CD4-positive, alpha-beta T cell (primary cell): Measurements from ENCODE around the gene CCDC194. TPM values are rescaled to one million over a fixed set of nuclear protein-coding genes. Genes with fewer than 3 reads are reported as not detected.

Experiments used
- ATAC-seq: fragments of 200-7000 bp; cut with Tn5 transposase; one replicate; pipeline ENCODE4 v1.10.0; 2022; ENCODE audit warnings: mild to moderate bottlenecking; ENCODE audit not compliant: poor library complexity
- CTCF ChIA-PET: fragments of 350-600 bp; sonication (Branson Sonifier 250); formaldehyde crosslinking; loops from one replicate; lab custom pipeline; 2021; ENCODE audit warnings: antibody characterized with exemption, inconsistent platforms; lab: Charles Lee
- POLR2A ChIA-PET: fragments of 350-600 bp; sonication (Branson Sonifier 250); formaldehyde crosslinking; loops from one replicate; lab custom pipeline; 2021; ENCODE audit warnings: antibody characterized with exemption, inconsistent platforms; lab: Charles Lee
- DNase-seq, 14 experiments: peaks; one replicate each; pipeline ENCODE4 v3.0.0-alpha.2; 2013 to 2020; ENCODE audit warnings: mixed read lengths in 2 of 14
- H3K27ac ChIP-seq, 2 donors: one replicate each; pipeline versions ENCODE4 v1.5.1 to v1.7.0; 2013; ENCODE audit warnings: low read length in 2 of 2, low read depth in 1 of 2, mild to moderate bottlenecking in 1 of 2
- H3K27me3 ChIP-seq, 2 experiments: 1 replicate in 1 of 2; 2 replicates in 1 of 2; pipeline versions ENCODE4 v1.6.1 to v1.7.0; 2013; ENCODE audit warnings: low read length in 2 of 2, control low read depth in 1 of 2, mild to moderate bottlenecking in 1 of 2, moderate library complexity in 1 of 2; ENCODE audit not compliant: insufficient read depth in 2 of 2, control insufficient read depth in 1 of 2
- H3K36me3 ChIP-seq: one replicate; pipeline ENCODE4 v1.6.1; 2013; ENCODE audit warnings: low read length, control low read depth; ENCODE audit not compliant: insufficient read depth
- H3K4me1 ChIP-seq: one replicate; pipeline ENCODE4 v1.6.1; 2013; ENCODE audit warnings: low read length, control low read depth; ENCODE audit not compliant: insufficient read depth
- H3K4me3 ChIP-seq: one replicate; pipeline ENCODE4 v1.5.1; 2013; ENCODE audit warnings: mild to moderate bottlenecking, low read length, moderate library complexity
- H3K9me3 ChIP-seq, 2 experiments: 1 replicate in 1 of 2; 2 replicates in 1 of 2; pipeline versions ENCODE4 v1.6.1 to v1.7.0; 2013; ENCODE audit warnings: low read length in 2 of 2, mild to moderate bottlenecking in 2 of 2, control low read depth in 1 of 2, moderate library complexity in 1 of 2; ENCODE audit not compliant: control insufficient read depth in 1 of 2, insufficient read depth in 1 of 2
- H3K27ac Mint-ChIP-seq: one replicate; pipeline ENCODE4 v1.8.0; 2020; ENCODE audit warnings: mixed read lengths
- H3K27me3 Mint-ChIP-seq: one replicate; pipeline ENCODE4 v1.8.0; 2021; ENCODE audit warnings: mixed read lengths
- H3K36me3 Mint-ChIP-seq: one replicate; pipeline ENCODE4 v1.8.0; 2021; ENCODE audit warnings: low read depth, mixed read lengths
- H3K4me1 Mint-ChIP-seq: one replicate; pipeline ENCODE4 v1.8.0; 2021; ENCODE audit warnings: low read depth, mixed read lengths
- H3K4me3 Mint-ChIP-seq: one replicate; pipeline ENCODE4 v1.8.0; 2020; ENCODE audit warnings: mild to moderate bottlenecking, mixed read lengths
- H3K9me3 Mint-ChIP-seq: one replicate; pipeline ENCODE4 v1.8.0; 2020; ENCODE audit warnings: mixed read lengths
- intact Hi-C, 2 experiments: fragments of 100-400 bp; cut with DNase I in 1 of 2; cut with micrococcal nuclease in 1 of 2; formaldehyde crosslinking; loops; one replicate each; pipeline versions ENCODE4 v1.15.1 to v1.9.0; 2023 to 2025; cut with DNase I, micrococcal nuclease
- total RNA-seq, 174 experiments: library from RNA in 2 of 174; stranded (reverse) in 2 of 174; gene quantifications; one replicate each; pipeline ENCODE4 v1.2.3 and lab custom pipeline; 2021 to 2026
- TF ChIP-seq, protein P1 (sequence below): fragments of 200-600 bp; IDR thresholded peaks from one replicate; pipeline ENCODE4 v1.8.0; 2022; ENCODE audit warnings: antibody characterized with exemption, mild to moderate bottlenecking

The CCDC194 gene
- total RNA-seq, 2 experiments from 2014 or later, result not detected

DNA sequence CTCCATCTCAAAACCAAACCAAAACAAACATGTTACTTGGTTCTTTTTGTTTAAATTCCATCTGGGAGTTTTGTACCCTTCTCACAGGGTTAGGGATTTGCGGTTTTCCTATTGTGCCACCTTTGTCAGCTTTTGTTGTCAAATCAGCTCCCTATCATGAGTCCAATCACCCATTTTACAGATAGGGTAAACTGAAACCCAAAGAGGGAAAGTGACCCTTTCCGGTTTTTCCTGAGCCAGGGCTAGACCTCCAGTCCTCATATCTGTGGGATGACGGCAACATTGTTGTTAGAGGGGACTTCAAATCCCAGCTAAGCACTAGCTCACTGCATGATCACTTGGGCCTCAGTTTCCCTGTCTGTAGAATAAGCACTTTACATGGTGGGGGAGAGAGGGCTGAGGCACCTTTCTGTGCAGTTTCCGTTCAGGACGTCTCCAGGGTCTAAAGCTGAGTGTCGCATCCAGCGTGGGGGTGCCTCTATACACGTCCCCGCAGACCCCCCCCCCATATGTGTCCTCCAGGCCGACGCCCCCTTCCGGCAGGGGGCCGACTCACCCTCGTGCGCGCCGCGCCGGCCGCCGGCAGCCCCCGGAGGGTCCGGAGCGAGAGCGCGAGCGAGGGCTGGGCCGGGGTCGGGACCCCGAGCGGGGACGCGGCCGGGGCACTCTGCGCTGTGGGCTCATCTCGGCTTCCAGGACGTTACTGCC, 3.9 kb downstream of the CCDC194 start:
- H3K27me3 ChIP-seq, result no peaks in the 10 kb centered on the region
- Mint-ChIP-seq H3K4me3 (no peak overlapping the region), H3K27ac (no peak overlapping the region), H3K4me1 (peaks cover 19% of the 10 kb centered on the region), H3K9me3 (no peaks in the 10 kb centered on the region), H3K36me3 (no peaks in the 10 kb centered on the region), H3K27me3 (no peaks in the 10 kb centered on the region)
- peak in 3 of 14 experiments; percentile 33 to 50 (median 45) for DNase-seq
- H3K27ac ChIP-seq, result no peak overlapping the region
- ChIA-PET POLR2A (interaction anchor here (1.1 to 1.2 kb wide), 3 partner anchors 15 to 29 kb away, joined by 3 to 6 read pairs (median 4); partner anchors contain the start of genes BST2 and MVB12A), CTCF (interaction anchor here (0.5 to 1.4 kb wide), 4 partner anchors 56 to 1549 kb away, joined by 3 to 4 read pairs (median 3); no protein-coding TSS in a partner anchor)
- intact Hi-C loops, result loop anchor here (5.0 to 10.0 kb wide), 3 partner anchors 77 to 325 kb away; partner anchors contain the start of genes BABAM1 (in 1 of the 2) and USHBP1 (in 1 of the 2)
- no peaks in the 10 kb centered on the region for H3K36me3 ChIP-seq
- ATAC-seq, result no peak
- H3K9me3 ChIP-seq, result no peaks in the 10 kb centered on the region
- peak overlapping the region; percentile 74 for H3K4me3 ChIP-seq
- peaks cover 29% of the 10 kb centered on the region for H3K4me1 ChIP-seq
- TF ChIP-seq, protein P1, sequence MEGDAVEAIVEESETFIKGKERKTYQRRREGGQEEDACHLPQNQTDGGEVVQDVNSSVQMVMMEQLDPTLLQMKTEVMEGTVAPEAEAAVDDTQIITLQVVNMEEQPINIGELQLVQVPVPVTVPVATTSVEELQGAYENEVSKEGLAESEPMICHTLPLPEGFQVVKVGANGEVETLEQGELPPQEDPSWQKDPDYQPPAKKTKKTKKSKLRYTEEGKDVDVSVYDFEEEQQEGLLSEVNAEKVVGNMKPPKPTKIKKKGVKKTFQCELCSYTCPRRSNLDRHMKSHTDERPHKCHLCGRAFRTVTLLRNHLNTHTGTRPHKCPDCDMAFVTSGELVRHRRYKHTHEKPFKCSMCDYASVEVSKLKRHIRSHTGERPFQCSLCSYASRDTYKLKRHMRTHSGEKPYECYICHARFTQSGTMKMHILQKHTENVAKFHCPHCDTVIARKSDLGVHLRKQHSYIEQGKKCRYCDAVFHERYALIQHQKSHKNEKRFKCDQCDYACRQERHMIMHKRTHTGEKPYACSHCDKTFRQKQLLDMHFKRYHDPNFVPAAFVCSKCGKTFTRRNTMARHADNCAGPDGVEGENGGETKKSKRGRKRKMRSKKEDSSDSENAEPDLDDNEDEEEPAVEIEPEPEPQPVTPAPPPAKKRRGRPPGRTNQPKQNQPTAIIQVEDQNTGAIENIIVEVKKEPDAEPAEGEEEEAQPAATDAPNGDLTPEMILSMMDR, result no peak

DNA sequence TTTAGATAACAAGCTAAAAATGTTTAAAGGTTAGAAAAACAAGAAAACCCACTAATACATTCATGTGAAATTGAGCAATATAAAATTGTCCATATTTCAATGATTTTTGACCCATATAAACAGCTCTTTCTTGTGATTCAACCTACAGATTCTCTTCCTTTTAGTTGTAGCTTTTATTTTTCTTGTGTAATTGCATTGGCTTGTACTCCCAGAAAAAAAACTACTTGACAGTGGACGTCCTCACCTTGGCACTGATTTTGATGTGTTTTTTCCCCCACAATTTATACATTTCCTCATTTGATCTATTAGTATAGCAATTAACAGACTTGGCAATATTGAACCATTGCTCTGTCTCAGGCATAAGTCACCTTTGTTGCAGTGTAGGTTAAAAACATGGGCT, 4.7 kb downstream of the CCDC194 start:
- Histone ChIP-seq H3K4me1 (peaks cover 24% of the 10 kb centered on the region), H3K36me3 (no peaks in the 10 kb centered on the region), H3K4me3 (no peak overlapping the region), H3K27me3 (no peaks in the 10 kb centered on the region), H3K9me3 (no peaks in the 10 kb centered on the region), H3K27ac (no peak overlapping the region)
- no peak overlapping the region for H3K27ac Mint-ChIP-seq
- ATAC-seq (no peak), DNase-seq (no peak)
- ChIA-PET POLR2A (interaction anchor here (1.0 to 1.1 kb wide), 2 partner anchors 15 to 17 kb away, joined by 3 read pairs; partner anchors contain the start of gene BST2), CTCF (interaction anchor here (0.9 to 1.4 kb wide), 2 partner anchors 55 to 96 kb away, joined by 3 read pairs; no protein-coding TSS in a partner anchor)
- intact Hi-C loops, result loop anchor here (10.0 kb wide), 2 partner anchors 124 to 324 kb away; partner anchors contain the start of genes BABAM1 (in 1 of the 2) and USHBP1 (in 1 of the 2)
- H3K4me1 Mint-ChIP-seq, result peaks cover 17% of the 10 kb centered on the region
- H3K27me3 Mint-ChIP-seq, result no peaks in the 10 kb centered on the region
- H3K4me3 Mint-ChIP-seq, result peak overlapping the region; percentile 62
- H3K36me3 Mint-ChIP-seq, result no peaks in the 10 kb centered on the region
- H3K9me3 Mint-ChIP-seq, result no peaks in the 10 kb centered on the region
- TF ChIP-seq, protein P1, result no peak

DNA sequence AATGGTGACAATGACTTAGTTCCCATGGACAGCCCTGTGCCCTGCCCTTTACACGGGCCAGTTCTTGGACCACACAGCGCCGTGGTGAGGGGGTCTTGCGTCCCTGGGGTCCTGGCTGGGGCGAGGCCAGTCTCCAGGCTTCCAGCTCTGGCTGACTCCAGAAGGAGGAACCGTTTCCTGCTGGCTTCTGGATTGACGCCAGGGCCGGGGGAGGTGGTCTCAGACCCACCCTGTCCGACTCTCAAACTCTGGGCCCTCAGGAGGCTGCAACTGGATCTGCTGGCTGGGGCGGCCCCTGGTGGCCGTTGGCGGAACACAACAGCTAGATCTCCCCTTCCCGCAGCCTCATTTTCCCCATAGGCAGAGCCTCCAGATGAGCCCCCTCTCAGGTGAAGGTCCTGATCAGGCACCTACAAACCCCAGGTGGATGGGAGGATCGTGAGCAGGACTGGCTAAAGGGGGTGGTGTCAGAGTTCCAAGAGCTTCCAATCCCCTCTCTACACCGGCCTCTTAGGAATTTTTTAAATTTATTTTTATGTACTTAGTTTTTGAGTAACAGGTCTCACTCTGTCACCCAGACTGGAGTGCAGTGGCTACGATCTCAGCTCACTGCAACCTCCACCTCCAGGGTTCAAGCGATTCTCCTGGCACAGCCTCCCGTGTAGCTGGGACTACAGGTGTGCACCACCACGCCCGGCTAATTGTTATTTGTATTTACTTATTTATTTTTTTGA, 8.0 kb downstream of the CCDC194 start:
- H3K36me3 ChIP-seq, result no peaks in the 10 kb centered on the region
- POLR2A ChIA-PET, result interaction anchor here (0.9 to 1.0 kb wide), 2 partner anchors 9 to 93 kb away, joined by 3 read pairs; no protein-coding TSS in a partner anchor
- H3K27ac ChIP-seq, result no peak overlapping the region
- no peaks in the 10 kb centered on the region for H3K27me3 ChIP-seq
- intact Hi-C loops, result loop anchor here (1.0 to 10.0 kb wide), 5 partner anchors 40 to 321 kb away; partner anchors contain the start of genes BABAM1 (in 1 of the 2) and USHBP1 (in 1 of the 2)
- Mint-ChIP-seq H3K9me3 (no peaks in the 10 kb centered on the region), H3K36me3 (no peaks in the 10 kb centered on the region), H3K27ac (no peak overlapping the region), H3K4me1 (peaks cover 10% of the 10 kb centered on the region), H3K27me3 (no peaks in the 10 kb centered on the region), H3K4me3 (peak overlapping the region; percentile 38)
- ATAC-seq (peak; percentile 51), DNase-seq (peak; percentile 40 to 80 (median 54))
- CTCF ChIA-PET, result interaction anchor here (0.6 to 2.2 kb wide), 16 partner anchors 10 to 126 kb away, joined by 3 to 17 read pairs (median 3); partner anchors contain the start of genes ABHD8, BST2, MVB12A and TMEM221
- TF ChIP-seq, protein P1, result peak; percentile 92
- no peaks in the 10 kb centered on the region for H3K9me3 ChIP-seq
- H3K4me3 ChIP-seq, result no peak overlapping the region
- peaks cover 16% of the 10 kb centered on the region for H3K4me1 ChIP-seq
